ENCODE results near the gene ORM1. TPM values are rescaled to one million over a fixed set of nuclear protein-coding genes. Genes with fewer than 3 reads are reported as not detected.
A peak's percentile ranks its signal among the peaks of the same experiment; 100 is the strongest.

Gene ORM1
- polyA plus RNA-seq, 3 donors: 2.2 to 4.9 (median 2.8) TPM

GRCh38 chr9:114336699-114337395, 13.9 kb downstream of the ORM1 start:
- H3K4me1 Mint-ChIP-seq: peaks cover 23% of the 10 kb centered on the region
- H3K9me3 Mint-ChIP-seq: peaks cover 10 to 16% (median 13%) of the 10 kb centered on the region in 7 donors
- Histone ChIP-seq H3K4me1 (ENCODE audit: control insufficient read depth in 1 of 2, insufficient read depth in 2 of 2, low read length in 2 of 2) (peaks cover 14 to 19% of the 10 kb centered on the region in 2 donors), H3K27me3 (ENCODE audit: control insufficient read depth in 2 of 2, insufficient read depth in 2 of 2, low read length in 2 of 2) (no peaks in the 10 kb centered on the region), H4K20me1 (ENCODE audit: insufficient read depth, low read length) (peaks cover 79% of the 10 kb centered on the region), H3K9ac (ENCODE audit: insufficient read depth, low read length, poor library complexity, severe bottlenecking) (no peak overlapping the region), H3K36me3 (replicated peaks in 1 of 2; ENCODE audit: control insufficient read depth in 1 of 2, insufficient read depth in 2 of 2, low read length in 2 of 2) (peaks cover 76 to 77% of the 10 kb centered on the region in 2 donors), H3K4me3 (replicated peaks in 1 of 3; ENCODE audit: low read depth in 2 of 3, low read length in 3 of 3) (no peak overlapping the region), H3K4me2 (replicated peaks; ENCODE audit: extremely low read depth, low read length, poor library complexity, severe bottlenecking) (no peak overlapping the region), H3K9me3 (replicated peaks in 1 of 2; ENCODE audit: control insufficient read depth in 1 of 2, insufficient read depth in 1 of 2, low read length in 2 of 2) (peaks cover 11 to 13% of the 10 kb centered on the region in 2 donors), H2AFZ (ENCODE audit: insufficient read depth, low read depth, low read length, poor library complexity, severe bottlenecking) (no peak overlapping the region), H3K27ac (ENCODE audit: low read depth in 1 of 2, low read length in 2 of 2) (no peak overlapping the region), H3K79me2 (ENCODE audit: insufficient read depth, low read length) (peaks cover 5% of the 10 kb centered on the region)
- H3K36me3 Mint-ChIP-seq: peaks cover 71 to 77% of the 10 kb centered on the region in 2 donors
- H3K4me3 Mint-ChIP-seq: no peak overlapping the region
- peak overlapping the region in 4 of 7 donors; percentile 23 to 69 (median 43) for H3K27ac Mint-ChIP-seq
- DNase-seq: no peak
- TF ChIP-seq, protein P1, sequence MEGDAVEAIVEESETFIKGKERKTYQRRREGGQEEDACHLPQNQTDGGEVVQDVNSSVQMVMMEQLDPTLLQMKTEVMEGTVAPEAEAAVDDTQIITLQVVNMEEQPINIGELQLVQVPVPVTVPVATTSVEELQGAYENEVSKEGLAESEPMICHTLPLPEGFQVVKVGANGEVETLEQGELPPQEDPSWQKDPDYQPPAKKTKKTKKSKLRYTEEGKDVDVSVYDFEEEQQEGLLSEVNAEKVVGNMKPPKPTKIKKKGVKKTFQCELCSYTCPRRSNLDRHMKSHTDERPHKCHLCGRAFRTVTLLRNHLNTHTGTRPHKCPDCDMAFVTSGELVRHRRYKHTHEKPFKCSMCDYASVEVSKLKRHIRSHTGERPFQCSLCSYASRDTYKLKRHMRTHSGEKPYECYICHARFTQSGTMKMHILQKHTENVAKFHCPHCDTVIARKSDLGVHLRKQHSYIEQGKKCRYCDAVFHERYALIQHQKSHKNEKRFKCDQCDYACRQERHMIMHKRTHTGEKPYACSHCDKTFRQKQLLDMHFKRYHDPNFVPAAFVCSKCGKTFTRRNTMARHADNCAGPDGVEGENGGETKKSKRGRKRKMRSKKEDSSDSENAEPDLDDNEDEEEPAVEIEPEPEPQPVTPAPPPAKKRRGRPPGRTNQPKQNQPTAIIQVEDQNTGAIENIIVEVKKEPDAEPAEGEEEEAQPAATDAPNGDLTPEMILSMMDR (IDR thresholded peaks at IDR 0.05): no peak
- intact Hi-C loops (cut with micrococcal nuclease): no loop called here
- H3K27me3 Mint-ChIP-seq (ENCODE audit: low read depth in 3 of 3): peaks cover 0 to 2% (median 0%) of the 10 kb centered on the region in 3 donors
- 99% methylated on average over 11 of the region's 23 CpGs for WGBS (ENCODE audit: insufficient coverage)

GRCh38 chr9:114338187-114338586, 15.3 kb downstream of the ORM1 start:
- H4K20me1 ChIP-seq (ENCODE audit: insufficient read depth, low read length): peaks cover 85% of the 10 kb centered on the region
- Mint-ChIP-seq H3K36me3 (peaks cover 81 to 89% of the 10 kb centered on the region in 2 donors), H3K27ac (peak overlapping the region in 1 of 7 donors; percentile 54), H3K4me3 (no peak overlapping the region), H3K4me1 (peaks cover 24% of the 10 kb centered on the region), H3K9me3 (peaks cover 10 to 16% (median 13%) of the 10 kb centered on the region in 7 donors), H3K27me3 (ENCODE audit: low read depth in 3 of 3) (peaks cover 0 to 2% (median 0%) of the 10 kb centered on the region in 3 donors)
- no peak overlapping the region for H3K9ac ChIP-seq (ENCODE audit: insufficient read depth, low read length, poor library complexity, severe bottlenecking)
- no peak for DNase-seq
- 100% methylated on average over 1 of the region's 2 CpGs for WGBS (ENCODE audit: insufficient coverage)
- H3K27ac ChIP-seq (ENCODE audit: low read depth in 1 of 2, low read length in 2 of 2): peak overlapping the region in 1 of 2 donors; percentile 73
- H3K27me3 ChIP-seq (ENCODE audit: control insufficient read depth in 2 of 2, insufficient read depth in 2 of 2, low read length in 2 of 2): no peaks in the 10 kb centered on the region
- H3K9me3 ChIP-seq (replicated peaks in 1 of 2; ENCODE audit: control insufficient read depth in 1 of 2, insufficient read depth in 1 of 2, low read length in 2 of 2): peaks cover 11 to 13% of the 10 kb centered on the region in 2 donors
- H2AFZ ChIP-seq (ENCODE audit: insufficient read depth, low read depth, low read length, poor library complexity, severe bottlenecking): no peak overlapping the region
- H3K36me3 ChIP-seq (replicated peaks in 1 of 2; ENCODE audit: control insufficient read depth in 1 of 2, insufficient read depth in 2 of 2, low read length in 2 of 2): peaks cover 89% of the 10 kb centered on the region in 2 donors
- TF ChIP-seq, protein P1 (IDR thresholded peaks at IDR 0.05): no peak
- H3K79me2 ChIP-seq (ENCODE audit: insufficient read depth, low read length): peaks cover 5% of the 10 kb centered on the region
- H3K4me1 ChIP-seq (ENCODE audit: control insufficient read depth in 1 of 2, insufficient read depth in 2 of 2, low read length in 2 of 2): peaks cover 14 to 19% of the 10 kb centered on the region in 2 donors
- intact Hi-C loops (cut with micrococcal nuclease): no loop called here
- no peak overlapping the region for H3K4me2 ChIP-seq (replicated peaks; ENCODE audit: extremely low read depth, low read length, poor library complexity, severe bottlenecking)
- H3K4me3 ChIP-seq (replicated peaks in 1 of 3; ENCODE audit: low read depth in 2 of 3, low read length in 3 of 3): no peak overlapping the region
